ENCODE results near the gene GNLY. TPM values are rescaled to one million over a fixed set of nuclear protein-coding genes. Genes with fewer than 3 reads are reported as not detected.

Gene GNLY
- total and polyA plus RNA-seq, 2 of the 13 experiments (the other 11 are each of a cell fraction or from before 2014, with no cell fraction given) = not detected

GRCh38 chr2:85741211-85741832 is 47.2 kb downstream of the GNLY start (continued):
- no peak for TF ChIP-seq ZBTB40 (IDR thresholded peaks at IDR 0.05)
- TF ChIP-seq ZBTB40 (CRISPR knock-in tag; IDR thresholded peaks at IDR 0.05) = 0 out of 2 replicates have a peak, but pooled peaks have one; percentile 22
- no peak for TF ChIP-seq SP2 (CRISPR knock-in tag; IDR thresholded peaks at IDR 0.05)
- 0 out of 2 replicates have a peak, but pooled peaks have one; percentile 9 for TF ChIP-seq THAP9 (CRISPR knock-in tag; IDR thresholded peaks at IDR 0.05; ENCODE audit: borderline replicate concordance)
- TF ChIP-seq ZNF768 (CRISPR knock-in tag; IDR thresholded peaks at IDR 0.05) = peak; percentile 15; the same call in 1 of the 2 replicates
- TF ChIP-seq TBX2 (CRISPR knock-in tag; IDR thresholded peaks at IDR 0.05; ENCODE audit: borderline replicate concordance) = no peak
- no peak for TF ChIP-seq CSRNP1 (CRISPR knock-in tag; IDR thresholded peaks at IDR 0.05)
- 0 out of 2 replicates have a peak, but pooled peaks have one; percentile 32 for TF ChIP-seq ZSCAN21 (CRISPR knock-in tag; IDR thresholded peaks at IDR 0.05; ENCODE audit: borderline replicate concordance)
- no peak for TF ChIP-seq ZNF281 (CRISPR knock-in tag; IDR thresholded peaks at IDR 0.05; ENCODE audit: borderline replicate concordance)
